RCC 7860 (cell line): Measurements from ENCODE around the gene AP4E1.
"Not testable (repeated sequence)": the region's sequence is repeated elsewhere in the genome, so short reads cannot be mapped to it uniquely, and the experiment has no call there.

Experiments used
- DNase-seq: peaks from one replicate; pipeline ENCODE4 v3.0.0-alpha.2; 2015; ENCODE audit warnings: low spot score
- FAIRE-seq: peaks from 2 replicates; lab custom pipeline; 2012; peaks lifted over from hg19 to GRCh38; lab: Jason Lieb, UNC

AP4E1 gene

DNA sequence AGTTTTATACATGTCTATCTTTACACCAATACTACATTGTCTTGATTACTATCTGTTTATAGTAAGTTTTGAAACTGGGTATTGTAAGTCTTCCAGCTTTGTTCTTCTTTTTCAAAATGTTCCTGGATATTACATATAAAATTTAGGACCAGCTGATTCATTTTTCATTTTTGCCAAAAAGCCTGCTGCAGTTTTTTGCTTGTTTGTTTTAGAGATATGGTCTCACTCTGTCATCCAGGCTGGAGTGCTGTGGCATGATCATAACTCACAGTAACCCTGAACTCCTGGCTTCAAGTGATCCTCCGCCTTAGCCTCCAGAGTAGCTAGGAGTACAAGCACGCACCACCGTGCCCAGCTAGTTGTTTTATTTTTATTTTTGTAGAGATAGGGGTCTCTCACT, 20.4 kb upstream of the AP4E1 start:
- no peak for DNase-seq
- FAIRE-seq, result no peak

DNA sequence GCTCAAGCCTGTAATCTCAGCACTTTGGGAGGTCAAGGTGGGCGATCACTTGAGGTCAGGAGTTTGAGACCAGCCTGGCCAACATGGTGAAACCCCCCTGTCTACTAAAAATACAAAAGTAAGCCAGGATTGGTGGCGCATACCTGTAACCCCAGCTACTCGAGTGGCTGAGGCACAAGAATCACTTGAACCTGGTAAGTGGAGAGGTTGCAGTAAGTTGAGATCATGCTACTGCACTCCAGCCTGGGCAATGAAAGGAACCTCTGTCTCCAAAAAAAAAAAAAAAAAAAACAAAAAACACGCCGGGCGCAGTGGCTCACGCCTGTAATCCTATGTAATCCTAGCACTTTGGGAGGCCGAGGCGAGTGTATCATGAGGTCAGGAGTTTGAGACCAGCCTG, 18.9 kb upstream of the AP4E1 start:
- DNase-seq, result no peak
- FAIRE-seq, result no peak

DNA sequence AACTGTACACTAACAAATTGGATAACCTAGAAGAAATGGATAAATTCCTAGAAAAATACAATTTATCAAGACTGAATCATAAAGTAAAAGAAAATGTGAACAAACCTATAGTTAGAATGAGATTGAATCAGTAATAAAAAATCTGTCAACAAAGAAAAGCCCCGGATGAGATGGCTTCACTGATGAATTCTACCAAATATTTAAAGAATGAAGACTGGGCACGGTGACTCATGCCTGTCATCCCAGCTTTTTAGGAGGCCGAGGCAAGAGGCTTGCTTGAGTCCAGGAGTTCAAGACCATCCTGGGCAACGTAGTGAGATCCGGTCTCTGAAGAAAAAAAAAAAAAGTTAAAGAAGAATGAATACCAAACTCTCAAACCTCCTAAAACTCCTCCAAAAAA, 17.7 kb upstream of the AP4E1 start:
- no peak for DNase-seq
- FAIRE-seq, result no peak

DNA sequence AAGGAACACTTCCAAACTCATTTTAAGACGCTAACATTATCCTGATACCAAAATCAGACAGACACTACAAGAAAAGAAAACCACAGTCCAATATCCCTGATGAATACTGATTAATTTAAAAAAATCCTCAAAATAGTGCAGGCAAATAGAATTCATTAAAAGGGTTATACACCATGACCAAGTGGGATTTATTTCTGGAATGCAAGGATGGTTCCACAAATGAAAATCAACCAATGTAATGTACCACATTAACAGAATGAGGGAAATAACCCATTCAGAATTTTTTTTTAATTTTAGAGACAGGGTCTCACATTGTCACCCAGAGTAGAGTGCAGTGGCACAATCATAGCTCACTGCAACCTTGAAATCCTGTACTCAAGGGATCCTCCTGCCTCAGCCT, 17.3 kb upstream of the AP4E1 start:
- DNase-seq (no peak), FAIRE-seq (no peak)

DNA sequence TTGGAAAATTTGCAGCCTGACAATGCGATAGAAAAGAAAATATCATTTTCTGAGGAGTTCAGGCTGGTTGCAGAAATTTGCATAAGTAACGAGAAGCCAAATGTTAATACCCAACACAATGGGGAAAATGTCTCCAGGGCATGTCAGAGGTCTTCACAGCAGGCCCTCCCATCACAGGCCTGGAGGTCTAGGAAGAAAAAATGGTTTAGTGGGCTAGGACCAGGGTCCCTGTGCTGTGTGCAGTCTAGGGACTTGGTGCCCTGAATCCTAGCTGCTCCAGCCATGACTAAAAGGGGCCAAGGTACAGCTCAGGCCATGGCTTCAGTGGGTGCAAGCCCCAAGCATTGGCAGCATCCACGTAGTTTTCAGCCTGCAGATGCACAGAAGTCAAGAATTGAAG, 14.5 kb upstream of the AP4E1 start:
- no peak for FAIRE-seq
- no peak for DNase-seq

DNA sequence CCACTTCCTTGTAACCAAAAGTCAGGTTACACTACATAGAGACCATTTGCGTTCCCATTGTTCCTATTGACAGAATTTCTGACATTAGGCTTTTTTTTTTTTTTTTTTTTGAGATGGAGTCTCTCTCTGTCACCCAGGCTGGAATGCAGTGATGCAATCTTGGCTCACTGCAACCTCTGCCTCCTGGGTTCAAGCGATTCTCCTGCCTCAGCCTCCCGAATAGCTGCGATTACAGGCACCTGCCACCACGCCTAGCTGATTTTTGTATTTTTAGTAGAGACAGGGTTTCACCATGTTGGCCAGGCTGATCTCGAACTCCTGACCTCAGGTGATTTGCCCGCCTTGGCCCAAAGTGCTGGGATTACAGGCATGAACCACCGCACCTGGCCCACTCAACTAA, 7.1 kb upstream of the AP4E1 start:
- not testable (repeated sequence) for FAIRE-seq, DNase-seq

DNA sequence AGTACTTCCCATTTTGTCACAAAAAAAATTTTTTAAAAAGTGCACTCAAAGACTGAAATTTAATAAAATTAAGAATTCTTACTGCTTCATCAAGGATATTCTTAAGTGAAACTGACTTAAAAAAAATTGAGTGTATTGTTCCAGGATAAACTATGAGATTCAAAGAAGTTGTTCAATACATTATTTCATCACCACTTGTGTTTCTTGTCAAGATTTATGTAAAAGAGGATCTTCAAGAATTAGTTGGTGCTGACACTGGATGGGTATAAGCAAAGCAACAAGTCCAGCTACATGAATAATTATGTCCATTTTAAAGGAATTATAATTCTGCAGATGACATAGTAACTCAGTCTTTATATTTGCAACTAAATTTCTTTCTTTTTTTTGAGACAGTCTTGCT, 4.3 kb upstream of the AP4E1 start:
- FAIRE-seq (no peak), DNase-seq (no peak)

DNA sequence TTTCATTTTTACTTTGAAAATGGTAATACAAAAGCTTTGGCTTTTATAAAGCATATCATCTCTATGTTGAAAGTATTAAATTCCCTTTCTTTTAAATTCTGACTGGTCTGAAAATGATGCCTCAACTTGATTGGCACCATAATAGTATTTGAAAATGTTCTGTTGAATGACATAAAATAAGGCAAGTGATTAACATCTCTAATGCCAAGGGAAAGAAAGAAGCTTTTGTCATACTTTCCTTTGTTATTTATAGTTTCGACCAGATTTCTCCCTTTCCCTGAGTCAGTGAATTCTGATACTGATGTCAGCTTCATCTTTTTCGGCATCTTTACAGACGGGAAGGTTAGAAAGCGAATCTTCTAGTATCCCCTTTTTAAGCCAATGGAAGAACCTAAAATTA, 3.4 kb upstream of the AP4E1 start:
- DNase-seq, result no peak
- no peak for FAIRE-seq

DNA sequence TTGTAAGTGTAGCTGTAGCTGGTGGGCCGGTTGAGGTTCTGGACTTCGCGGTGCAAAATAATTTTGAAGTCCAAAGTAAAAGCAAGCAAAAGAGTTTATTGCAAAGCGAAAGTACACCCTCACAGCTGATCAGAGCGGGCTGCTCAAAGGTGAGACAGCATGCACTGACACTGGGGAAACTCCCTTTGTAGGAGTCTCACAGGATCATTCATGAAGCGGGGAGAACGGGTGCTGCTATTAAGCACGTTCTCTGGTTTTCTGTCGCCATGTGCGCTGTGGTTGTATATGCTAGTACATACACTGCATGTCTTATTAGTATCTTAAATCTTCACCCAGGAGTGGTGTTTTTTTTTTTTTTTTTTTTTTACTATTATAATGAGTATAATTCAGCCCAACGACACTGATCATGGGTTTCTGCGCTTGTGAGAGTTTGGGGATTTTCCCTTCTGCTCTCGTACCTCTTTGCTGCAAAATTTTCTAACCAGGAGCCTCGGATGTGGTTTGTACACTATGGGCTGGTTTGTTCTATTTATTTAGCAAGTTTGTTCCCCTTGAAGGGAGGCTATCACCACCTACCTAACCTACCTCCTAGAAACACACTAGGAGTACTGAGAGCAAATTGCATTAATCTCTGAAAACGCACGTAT, 1.4 kb upstream of the AP4E1 start:
- DNase-seq, result peak; percentile 39
- no peak for FAIRE-seq

DNA sequence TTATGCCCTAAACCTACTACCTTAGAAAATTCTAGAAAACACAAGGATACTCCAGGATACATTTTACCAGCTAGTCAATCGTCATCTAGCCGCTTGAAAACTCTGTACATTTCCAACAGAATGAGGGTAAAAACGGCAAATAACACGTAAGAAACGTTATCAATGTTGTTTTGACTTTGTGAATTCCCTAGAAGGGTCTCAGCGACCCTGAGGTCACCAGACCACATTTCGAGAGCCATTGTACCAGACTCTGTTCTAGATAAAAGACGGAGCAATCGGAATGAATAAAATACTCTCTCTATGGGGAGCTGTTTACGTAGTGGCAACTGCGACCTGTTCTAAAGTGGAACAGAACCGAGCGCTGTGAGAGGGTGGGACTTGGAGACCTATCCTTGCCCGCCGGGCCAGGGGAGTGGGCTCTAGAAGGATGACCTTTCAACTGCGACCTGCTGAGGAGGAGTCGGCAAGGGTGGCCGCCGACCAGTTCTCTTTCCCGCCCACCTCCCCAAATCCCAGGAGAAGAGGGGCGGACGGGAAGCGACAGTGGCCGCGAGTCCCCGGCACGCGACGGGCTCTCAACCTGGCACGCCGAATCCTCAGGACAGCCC, 778 bp upstream of the AP4E1 start:
- FAIRE-seq (no peak), DNase-seq (no peak)

DNA sequence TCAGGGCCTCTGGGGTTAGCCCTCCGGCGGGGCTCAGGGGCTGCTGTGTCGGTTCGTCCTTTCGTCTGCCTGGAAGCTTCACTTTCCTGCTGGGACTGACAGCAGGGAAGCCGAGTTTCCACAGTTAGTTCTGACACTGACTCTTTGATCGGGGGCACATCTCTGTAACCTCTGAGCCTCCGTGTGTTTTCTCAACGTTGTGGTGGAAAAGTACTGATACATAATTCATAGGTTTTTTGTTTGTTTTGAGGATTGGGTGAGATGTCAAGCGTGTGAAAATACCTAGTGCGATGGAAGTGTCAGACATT, 481 bp downstream of the AP4E1 start:
- DNase-seq (no peak), FAIRE-seq (no peak)

DNA sequence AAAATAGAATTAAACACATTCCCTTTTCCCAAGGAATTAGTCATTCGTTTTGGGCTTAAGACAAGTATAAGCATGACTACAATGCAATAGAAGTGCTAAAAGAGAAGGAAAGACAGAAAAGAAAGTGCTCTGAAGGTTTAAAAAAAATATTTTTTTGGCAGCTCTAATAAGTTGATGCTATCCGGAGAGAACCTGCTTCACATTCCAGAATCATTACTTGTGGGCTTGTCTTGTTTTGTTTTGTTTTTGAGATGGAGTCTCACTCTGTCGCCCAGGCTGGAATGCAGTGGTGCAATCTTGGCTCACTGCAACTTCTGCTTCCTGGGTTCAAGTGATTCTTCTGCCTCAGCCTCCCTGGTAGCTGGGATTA, 1.9 kb downstream of the AP4E1 start:
- FAIRE-seq, DNase-seq: not testable (repeated sequence)

DNA sequence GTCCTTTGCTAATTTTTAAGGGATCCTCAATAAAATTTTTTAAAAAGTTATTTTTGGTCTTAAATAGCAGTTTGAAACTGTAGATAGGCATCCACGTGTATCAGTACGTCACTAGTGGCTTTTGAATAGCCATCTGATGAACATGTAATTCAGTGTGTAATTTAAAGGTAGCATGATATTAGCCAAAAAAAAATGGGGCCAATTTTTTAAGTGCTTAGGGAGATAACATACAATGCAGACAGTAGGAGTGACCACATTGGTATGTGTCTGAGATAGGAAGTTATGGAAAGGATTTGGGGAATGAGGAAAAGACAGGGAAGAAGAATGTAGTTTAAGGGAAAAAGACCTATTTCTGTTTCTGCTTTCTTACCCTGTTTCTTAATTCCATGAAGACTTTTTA, 2.5 kb downstream of the AP4E1 start:
- FAIRE-seq (no peak), DNase-seq (no peak)

DNA sequence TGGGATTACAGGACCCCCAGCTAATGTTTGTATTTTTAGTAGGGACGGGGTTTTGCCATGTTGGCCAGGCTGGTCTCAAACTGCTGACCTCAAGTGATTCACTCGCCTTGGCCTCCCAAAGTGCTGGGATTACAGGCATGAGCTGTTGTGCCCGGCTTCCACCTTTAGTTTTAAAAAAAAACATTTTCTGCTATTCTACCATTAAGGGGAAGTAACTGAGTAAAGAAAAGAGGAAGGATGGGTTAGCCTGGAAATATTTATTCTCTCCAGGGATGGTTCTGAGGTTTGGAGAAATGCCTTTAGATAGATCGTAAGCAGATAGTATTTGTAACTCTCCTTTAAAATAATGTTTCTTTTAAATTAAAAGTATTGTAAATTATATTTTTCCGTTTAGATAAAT, 3.1 kb downstream of the AP4E1 start:
- FAIRE-seq (no peak), DNase-seq (no peak)

DNA sequence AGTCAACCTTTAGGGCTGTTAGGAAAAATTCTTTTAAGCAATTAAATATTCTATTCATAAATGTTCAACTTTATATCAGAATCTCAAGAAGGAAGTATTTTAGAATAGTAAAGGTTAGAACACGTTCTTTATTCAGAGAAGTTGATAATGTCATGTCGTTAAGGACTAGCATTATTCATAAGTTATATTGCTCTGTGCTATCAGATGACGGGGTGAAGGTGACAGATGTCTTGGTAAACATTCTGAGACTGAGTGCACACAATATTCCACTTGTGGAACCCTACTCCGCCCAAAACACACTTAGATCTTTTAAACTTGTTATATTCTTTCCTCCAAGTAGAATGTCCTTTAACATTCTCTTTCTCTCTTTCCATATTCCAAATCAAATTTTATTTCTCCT, 7.9 kb downstream of the AP4E1 start:
- FAIRE-seq (no peak), DNase-seq (no peak)

DNA sequence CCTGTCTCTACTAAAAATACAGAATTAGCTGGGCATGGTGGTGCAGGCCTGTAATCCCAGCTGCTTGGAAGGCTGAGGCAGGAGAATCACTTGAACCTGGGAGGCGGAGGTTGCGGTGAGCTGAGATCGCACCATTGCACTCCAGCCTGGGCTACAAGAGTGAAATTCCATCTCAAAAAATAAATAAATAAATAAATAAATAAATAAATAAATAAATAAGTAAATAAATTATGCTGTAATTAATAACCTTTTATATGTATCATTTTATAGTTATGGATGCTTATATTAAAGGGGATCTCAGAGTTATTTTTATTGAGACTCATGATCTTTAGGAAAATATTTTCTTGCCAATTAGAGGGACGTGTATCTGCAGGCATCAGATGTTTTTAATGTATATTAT, 10.9 kb downstream of the AP4E1 start:
- not testable (repeated sequence) for DNase-seq, FAIRE-seq

DNA sequence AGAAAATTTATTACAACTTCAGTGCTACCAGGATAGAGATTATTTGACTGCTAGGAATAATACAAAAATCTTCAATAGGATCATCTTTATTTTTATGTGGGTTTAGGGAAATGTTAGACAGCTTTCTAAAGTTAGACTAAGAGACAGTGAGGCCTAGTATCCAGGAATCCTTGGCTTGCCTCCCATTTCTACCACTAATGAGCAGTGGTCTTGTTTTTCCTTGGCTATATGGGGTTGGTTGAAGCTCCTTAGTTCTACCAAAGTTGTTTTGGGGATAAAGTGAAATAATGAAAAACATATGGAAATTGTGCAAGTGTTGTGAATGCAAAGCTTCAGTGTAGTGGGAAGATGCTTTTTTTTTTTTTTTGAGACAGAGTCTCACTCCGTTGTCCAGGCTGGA, 16.8 kb downstream of the AP4E1 start:
- FAIRE-seq (no peak), DNase-seq (no peak)

DNA sequence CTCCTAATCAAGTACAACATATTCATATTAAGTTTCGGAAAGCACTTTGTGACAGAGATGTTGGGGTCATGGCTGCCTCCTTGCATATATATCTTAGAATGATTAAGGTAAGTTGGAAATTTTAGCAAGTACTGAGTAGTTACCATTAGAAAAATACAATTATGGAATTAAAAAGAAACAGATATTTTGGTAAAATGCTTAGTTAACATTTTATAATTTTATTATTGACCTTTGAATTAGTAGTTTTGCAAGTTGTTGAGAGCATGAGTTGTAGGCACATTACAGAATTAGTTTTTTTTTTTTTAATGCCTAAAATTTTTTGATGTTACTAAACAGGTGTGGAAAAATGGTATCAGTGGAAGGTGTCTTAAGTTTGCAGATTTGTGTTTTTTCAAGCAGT, 20.6 kb downstream of the AP4E1 start:
- DNase-seq (no peak), FAIRE-seq (no peak)

DNA sequence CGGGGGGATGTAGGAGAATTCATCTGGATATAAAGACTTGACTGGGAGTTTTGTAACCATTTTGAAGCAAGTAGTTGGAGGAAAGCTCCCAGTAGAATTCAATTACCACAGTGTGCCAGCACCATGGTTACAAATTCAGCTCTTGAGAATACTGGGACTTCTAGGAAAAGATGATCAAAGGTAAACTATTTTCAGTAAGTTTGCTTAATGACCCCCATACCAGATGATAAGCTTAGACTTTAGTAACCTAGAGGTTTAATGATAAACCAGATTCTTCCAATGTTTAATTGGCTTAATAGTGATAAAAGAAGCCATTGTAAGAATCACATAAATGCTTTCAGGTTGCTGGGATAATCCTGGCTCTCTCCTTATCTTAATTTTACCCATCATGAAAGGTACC, 22.3 kb downstream of the AP4E1 start:
- DNase-seq (no peak), FAIRE-seq (no peak)

DNA sequence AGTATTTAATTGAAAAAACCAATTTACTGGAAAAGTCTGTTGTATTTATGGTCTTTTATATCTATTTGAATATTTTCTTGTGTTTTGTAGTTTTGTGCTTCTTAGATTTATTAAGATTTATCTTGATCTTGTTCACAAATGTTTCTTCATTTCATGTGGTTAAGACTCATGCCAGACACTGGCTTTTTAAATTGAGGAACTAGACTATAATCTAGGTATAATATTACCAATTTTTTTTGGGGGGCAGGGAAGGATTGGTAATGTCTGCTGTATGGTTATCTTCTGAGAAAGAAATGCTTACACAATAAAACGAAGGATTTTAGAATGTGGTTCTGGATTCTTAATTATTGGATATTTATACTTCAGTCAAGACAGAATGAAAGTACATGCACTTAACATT, 24.9 kb downstream of the AP4E1 start:
- FAIRE-seq (no peak), DNase-seq (no peak)

DNA sequence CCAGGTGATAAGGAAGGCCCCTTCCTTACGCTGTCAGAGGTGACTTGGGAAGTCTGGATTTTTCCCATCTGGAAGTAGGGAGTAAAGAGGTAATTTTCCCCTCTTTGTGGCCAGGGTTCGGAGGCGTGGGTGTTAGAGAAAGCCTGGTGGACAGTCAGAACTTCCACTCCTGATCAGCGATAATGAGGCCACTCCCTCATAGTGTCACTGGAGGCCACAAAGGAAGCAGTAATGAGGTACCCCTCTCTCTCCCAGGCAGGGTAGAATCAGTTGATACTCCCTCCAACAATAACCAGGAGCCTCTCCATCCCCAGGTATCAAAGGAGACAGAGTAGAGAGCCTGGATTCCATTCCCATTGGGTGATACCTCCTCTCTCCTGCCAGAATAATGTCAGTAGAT, 30.0 kb downstream of the AP4E1 start:
- no peak for DNase-seq
- no peak for FAIRE-seq

DNA sequence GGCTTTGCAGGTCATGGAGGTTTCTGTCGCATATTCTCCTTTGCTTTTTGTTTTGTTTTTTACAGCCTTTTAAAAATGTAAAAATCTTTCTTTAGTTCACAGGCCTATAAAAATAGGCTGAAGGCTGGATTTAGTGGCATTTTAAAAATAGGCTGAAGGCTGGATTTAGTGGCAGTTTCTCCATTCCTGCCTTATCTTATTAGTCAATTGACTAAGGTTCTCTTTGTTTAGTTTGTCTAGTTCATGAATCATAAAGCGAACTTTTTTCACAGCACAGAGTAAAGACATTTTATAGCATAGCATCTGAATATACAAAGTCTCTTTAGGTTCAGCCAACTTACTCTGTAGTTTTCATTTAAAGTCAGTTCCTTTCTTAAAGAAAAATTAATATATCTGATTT, 31.4 kb downstream of the AP4E1 start:
- FAIRE-seq (no peak), DNase-seq (no peak)

DNA sequence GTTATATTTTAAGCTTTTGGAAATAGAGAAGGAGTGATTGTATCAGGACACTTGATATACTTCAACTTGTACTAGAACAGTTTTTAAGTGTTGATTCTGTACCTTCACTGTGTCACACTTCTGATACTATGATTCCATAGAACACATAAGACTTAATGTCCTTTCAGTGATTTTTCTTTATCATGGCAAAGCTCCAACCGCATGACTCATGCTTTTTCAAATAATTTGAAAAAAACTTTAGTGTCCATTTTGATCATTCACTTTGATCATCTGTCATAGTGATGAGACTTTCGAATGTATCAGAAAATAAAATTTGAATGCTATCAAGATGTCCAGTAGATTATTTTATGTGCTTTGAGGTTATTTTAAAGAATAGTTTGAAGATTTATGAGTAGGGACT, 32.0 kb downstream of the AP4E1 start:
- DNase-seq, result no peak
- FAIRE-seq, result no peak
